Stimulated activated CD4-positive, alpha-beta T cell treated with anti-CD3 and anti-CD28 coated beads, Interleukin-12 subunit alpha, Interleukin-12 subunit beta, amount 100 ng/mL, for 48 hours (primary cell): ENCODE results near the gene KCNN3.

ENCODE experiments used
- DNase-seq, 3 donors: peaks; one replicate each; pipeline ENCODE4 v3.0.0-alpha.2; 2020; ENCODE audit warnings: low read depth in 2 of 3, low spot score in 1 of 3

The KCNN3 gene

DNA sequence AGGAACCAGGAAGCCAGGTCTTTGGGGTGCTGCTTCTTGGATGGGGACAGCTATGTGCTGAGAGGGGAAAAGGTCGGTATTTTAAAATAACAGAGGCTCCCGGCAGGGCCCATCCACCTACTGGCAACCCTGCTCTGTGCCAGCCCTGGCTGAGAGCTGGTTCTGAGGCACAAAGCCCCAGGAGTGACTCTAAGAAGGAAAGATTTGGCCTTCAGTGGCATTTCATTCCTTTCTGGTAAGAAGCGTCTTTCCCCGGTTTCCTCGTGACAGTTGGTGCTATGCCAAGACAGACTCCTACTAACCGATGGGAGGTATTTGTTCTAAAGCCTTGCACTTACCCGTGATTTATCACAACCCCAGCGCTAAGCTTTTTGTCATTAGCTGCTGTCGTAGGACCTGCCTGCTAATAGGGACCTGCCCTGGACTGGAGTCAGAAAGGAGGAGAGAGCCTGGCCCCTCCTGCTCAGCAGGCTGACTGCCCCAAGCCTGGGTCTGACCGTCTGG is 139.0 kb downstream of the KCNN3 start:
- no peak for DNase-seq

DNA sequence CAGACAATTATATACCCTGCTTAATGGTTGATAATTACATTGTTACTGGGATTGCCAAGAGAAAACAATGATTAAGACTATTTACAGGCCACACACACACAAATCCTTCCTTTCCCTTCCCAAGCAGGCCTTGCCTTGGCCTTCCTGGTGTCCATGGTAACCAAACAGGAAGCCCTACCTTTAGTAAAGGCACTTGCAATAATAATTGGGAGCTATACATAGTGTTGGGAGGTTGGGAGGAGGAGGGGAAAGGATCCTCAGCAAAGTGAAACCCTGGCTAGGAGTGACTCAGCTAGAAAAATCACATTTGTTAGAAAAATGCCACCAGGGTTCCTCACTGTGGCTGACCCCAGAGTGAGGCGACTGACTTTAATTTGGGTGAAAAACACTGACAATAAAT is 139.8 kb downstream of the KCNN3 start:
- DNase-seq: no peak

DNA sequence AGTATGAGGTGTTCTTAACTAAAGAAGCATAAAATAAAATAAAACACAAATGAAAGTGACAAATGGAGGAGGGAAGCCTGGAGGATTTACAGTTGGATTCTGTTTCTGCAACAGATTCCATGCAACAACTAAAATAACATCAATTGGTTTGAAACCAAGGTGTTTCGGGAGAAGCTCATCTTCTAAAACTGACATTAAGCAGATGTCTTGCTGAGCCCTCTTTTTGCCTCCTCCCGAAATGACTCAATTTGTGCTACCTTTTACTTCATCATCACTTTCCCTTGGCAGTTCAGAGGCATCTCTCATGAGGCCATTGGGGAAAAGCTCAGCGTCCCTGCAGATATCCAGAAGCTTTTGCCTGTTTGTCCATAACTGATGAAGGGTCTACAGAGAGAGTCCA is 140.5 kb downstream of the KCNN3 start:
- no peak for DNase-seq

DNA sequence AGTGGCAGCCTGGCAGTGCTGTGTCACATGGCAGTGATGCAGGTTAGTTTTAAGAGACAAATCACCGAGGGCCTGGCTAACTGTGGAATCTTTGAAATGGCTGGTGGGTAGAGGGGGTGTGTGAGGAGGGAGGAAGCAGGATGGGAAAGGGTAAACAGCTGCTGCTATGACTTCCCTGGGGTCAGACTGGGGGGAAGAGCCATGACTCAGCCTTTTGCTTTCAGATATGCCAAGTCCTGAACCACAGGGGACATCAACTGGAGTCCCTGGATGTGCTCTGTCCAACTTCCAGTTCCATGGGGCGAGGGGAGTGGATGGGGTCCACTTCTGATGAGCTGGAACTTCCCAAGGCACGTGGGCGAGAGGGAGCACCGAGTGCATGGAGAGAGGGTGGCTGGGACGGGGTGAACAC is 141.0 kb downstream of the KCNN3 start:
- DNase-seq: no peak

DNA sequence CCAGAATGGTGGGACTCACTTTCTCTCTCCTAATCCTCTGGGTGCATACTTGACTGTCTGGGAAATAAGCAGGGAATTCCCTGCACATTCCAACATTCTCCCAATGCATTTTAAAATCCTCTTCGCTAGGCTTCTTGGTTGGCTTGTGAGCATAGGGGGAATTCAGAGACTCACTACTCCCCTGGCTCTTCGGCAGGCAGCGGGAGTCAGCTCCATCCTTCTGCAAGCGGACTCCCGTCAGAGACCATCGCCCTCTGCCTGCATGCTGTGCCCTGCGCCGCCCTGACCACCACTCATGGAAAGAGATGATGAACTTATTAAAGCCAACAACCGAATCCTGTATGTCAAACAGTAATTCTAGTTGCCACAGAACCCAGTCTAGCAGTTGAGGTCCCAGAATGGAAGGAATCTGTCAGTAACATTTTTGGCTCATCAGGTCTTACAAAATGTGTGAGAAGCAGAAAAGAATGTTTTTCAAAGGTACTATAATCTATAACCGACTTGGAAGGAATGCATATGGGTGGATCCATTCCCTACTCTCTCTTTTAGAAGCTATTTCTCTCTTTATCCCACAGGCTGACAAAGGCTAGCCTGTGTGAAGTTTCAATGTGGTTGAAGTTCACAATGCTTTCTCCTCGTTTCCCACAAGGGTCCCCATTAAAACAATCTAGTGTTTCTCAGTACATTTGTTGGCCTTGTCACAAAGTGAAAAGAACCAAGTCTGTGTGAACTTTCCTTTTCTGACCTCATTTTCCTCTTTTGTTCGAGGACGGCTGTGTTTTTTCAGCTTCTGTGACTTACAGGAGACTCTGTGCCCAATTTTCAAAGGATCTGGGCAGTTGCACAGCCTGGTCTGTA is 143.0 kb downstream of the KCNN3 start:
- no peak for DNase-seq

DNA sequence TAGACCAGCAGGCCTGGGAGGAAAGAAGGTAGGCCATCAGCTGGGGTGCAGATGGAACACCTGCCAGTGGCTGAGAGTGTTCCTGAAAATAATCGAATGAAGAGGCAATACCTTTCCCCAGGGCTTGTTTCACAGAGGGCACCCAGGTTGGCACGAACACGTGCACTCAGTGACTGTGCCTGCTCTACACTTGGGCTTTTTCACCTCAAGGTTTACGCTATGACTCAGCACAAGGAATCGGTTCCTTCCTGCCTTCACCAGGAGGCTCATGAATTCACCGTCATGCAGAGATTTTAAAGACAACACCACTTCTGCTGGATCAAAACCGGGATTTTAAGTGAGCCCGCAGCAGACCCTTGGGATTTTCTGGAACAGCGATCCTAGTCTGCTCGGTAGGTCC is 143.6 kb downstream of the KCNN3 start:
- no peak for DNase-seq

DNA sequence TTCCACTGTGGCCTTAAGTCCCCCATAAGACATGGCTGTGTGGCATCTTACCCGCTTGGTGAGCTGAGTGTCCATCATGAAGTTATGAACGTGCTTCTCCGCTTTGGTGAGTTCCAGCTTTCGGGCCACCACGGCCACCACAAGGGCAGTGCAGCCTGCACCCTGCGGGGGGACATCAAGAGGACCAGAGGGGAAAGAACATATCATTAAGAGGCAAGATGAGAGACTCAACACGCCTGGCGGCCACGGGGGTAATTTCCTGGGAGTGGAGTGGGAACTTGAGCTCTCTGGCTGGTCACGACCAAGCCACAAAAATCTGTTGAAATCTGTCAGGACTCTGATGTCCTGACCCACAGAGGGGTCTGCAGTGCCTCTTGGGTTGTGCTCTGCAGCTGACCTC is 144.2 kb downstream of the KCNN3 start:
- DNase-seq: no peak

DNA sequence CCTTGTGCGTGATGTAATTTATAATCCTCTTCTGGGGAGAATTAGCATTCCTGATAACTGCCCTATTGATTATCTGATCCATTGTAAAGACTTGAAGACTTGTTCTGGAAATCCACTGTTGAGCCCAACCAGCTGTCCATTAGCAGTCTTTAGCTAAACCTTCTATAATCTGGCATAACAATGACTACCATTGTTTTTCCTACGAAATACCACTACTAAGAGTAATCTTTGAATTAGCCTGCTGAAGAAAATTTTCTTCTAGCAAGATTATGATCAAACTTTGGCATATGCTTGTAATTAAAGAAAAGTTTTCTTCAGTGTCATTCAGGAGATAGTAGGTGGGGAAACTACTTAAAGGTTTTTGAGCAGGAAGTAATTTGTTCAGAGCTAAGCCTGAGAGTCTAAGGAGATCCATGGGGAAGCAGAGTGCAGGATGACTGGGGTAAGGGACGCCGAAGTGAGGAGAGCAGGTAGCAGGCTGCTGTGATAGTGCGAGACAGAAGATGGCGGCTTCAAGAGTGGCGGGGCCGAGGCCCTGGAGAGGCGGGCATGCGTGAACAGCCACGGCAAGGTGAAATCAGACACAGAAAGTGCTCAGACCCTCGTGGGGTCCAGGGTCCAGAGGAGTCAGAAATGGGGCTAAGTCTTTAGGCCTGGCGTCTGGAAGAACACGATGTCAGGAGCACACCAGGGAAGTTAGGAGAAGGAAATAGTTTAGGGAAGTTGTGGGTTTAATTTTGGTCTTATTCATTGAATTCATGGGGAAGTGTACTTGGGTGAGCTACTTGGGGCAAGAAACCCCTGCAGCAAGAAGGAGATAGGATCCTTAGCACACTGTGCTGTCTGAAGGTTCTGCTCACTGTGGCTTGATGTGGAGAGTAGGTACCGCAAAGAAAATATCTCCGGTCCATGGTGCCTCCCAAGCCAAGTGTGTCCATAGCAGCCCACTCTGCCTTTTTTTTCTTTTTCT is 149.5 kb downstream of the KCNN3 start:
- DNase-seq: no peak

DNA sequence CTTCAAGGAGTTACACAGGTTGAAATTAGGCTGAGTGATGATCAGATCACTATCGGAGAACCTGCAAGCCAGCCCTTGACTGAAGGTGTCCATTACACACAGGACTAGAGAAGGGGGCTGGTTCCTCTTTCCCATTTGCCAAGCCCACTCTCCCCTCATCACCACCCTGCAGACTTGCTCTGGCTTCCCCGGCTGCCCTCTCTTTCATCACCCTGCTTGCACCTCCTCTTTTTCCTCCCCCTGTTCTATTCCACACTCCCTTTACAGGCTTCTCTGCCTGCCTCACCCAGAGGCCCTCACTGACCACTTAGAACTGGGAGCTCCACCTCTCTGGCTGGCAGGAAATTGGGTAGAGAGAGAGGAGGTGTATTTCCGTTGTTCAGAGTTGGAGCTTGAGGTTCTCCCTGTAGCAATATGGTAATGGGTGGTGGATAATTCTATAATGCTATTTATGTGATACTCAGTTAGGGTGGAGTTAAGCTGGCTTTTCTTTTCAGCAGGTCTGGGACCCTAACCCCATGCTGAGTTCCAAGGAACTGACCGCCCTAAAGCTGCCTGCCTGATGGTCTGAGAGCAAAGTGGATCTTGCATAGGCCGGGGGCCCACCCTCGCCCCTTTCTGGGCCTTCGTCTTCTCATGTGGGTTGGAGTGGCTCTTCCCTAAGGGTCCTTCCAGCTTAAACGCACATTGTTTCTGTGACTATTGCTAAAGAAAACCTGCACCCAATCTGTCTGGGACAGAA is 150.3 kb downstream of the KCNN3 start:
- DNase-seq: no peak

DNA sequence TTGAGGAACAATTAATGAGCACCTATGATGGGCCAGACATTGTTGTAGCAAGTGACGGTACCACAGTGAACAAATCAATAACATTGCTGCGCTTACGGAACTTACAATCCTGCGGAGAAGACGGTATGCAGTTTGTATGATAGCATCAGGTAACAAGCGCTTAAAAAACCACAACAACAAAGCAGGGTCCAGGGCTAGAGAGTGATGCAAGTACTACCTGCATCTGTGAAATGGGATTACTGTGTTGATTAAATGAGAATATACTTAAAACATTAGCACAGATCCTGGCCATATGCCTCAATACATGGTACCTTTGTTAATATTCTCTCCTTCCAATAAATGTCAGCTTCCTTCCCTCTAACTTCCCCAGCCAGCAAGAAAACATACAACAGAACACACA is 151.5 kb downstream of the KCNN3 start:
- no peak for DNase-seq

DNA sequence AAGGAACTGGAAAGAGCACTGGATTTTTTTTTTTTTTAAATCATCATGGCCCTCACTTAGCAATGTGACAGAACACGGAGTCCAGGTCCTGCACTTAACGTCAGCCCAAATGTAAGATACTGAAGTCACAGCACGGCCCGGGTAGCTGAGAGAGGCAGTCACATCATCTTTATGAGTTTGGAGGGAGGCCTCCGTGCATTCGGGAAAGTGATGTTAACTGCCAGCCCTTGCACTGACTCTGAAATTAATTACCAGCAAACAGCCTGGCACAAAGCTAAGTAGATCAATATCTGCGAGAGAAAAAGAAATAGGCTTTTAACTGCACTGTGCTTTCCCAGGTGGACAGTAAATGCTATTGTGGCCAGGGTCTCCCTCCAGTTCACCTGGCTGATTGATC is 152.6 kb downstream of the KCNN3 start:
- no peak for DNase-seq

DNA sequence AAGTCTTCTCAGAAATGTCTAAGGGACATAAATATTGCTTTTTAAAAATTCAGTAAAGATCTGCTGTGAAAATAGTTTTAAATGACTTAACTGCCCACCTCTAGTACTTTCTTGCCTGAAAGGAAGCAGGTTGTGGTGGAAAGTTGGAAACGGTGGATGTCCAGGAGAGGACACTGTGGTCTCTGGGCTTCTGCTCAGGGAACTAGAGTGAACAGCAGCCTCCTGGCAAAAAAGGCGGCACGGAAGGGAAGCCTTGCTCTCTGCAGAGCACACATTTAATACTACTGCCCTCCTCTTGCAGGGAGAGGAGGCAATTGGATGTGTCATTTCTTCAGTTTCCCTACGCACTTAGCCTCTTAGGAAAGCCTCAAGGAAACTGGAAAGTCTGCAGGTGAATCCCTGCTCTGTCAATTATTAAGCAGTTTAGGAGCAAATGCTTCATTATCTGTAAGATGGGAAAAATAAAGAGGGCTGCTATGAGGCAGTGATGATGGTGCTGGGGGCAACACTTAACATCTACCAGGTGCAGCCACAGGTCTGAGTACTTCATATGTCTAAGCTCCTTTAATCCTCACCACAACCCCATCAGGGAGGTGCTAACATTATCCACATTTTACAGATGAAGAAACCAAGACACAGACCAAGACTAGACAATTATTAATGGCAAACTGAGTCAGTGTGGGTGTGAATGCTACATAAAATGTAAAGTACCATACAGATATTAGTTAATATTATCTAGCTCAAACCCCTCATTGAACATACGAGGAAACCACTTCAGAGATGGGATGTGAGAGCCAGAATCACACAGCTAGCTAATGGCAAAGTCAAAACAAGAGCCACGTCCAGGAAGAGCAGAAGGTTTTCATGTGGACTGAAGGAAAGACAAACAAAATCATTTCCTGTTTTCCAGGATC is 153.2 kb downstream of the KCNN3 start:
- no peak for DNase-seq

DNA sequence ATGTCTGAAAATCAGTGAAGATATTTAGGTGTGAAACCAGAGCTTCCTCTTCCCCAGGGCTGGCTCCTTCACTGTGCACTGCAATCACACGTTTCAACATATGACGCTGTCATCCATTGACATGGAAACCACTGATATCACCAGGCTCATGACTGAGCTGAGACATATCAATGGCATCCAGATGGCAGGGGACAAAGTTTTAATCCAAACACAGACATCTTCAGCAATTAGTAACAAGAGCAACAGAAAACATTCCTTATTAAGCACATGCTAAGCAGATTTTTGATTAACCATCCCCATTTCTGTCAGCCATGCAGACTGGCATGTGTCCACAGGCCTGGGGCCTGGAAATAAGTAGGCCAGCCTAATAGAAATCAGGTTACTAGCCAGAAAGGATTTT is 154.1 kb downstream of the KCNN3 start:
- DNase-seq: no peak

DNA sequence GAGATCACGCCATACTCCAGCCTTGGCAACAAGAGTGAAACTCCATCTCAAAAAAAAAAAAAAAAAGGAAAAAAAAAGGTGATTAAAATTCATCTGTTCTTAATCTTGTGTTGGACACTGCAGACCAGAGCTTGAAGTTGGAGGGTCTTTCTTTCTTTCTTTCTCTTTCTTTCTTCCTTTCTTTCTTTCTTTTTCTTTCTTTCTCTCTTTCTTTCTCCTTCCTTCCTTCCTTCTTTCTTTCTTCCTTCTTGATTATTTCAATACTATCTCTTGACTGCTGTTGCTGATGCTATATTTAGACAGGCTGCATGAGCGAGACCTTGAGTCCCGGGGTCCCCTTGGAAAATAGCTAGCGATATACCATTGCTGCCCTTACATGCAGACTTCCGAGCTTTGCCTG is 154.7 kb downstream of the KCNN3 start:
- no peak for DNase-seq

DNA sequence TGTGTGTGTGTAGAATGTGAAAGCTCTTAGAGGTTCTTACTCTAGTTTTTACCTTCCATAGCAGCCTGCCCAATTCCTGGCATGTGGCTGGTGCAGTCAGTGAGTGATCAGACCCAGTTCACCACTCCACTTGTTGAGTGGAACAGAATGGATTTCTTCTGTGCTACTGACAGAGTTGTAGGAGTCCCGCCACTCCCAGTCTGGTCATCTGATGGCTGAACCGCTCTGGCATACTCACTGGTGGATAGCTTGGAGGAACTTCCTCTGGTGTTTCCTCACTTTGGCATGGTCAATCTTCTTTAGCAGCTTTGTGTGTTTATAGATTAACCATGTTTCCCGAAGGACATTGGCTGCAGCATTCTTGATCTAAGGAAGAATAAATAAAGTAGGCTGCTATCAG is 155.4 kb downstream of the KCNN3 start:
- DNase-seq: no peak

DNA sequence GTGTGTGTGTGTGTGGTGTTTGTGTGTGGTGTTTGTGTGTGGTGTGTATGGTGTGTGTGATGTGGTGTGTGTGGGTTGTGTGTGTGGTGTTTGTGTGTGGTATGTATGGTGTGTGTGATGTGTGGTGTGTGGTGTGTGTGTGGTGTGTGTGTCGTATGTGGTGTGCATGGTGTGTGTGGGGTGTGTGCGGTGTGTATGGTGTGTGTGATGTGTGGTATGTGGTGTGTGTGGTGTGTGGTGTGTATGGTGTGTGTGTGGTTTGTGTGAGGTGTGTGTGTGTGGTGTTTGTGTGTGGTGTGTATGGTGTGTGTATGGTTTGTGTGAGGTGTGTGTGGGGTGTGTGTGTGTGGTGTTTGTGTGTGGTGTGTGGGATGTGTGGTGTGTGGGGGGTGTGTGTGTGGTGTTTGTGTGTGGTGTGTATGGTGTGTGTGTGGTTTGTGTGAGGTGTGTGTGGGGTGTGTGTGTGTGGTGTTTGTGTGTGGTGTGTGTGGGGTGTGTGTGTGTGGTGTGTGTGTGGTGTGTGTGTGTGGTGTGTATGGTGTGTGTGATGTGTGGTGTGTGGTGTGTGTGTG is 155.9 kb downstream of the KCNN3 start:
- DNase-seq: no peak

DNA sequence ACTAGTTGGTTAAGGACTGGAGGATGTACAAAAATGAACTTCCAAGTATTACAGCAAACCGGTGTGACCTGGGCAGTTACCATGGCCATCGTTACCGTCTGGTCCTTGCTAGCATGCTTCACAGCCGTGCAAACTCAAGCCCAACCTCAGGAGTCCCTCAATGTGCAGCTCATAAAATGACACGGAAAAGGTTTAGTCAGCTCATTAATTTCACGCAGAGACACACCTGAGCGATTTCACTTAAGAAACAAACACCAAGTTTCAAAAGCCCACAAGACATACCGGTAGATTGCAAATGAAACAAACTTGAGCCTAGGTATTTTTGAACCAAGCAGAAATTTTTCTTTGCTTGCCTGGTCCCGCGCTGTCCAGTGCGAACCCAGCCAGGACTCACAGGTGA is 157.1 kb downstream of the KCNN3 start:
- no peak for DNase-seq

DNA sequence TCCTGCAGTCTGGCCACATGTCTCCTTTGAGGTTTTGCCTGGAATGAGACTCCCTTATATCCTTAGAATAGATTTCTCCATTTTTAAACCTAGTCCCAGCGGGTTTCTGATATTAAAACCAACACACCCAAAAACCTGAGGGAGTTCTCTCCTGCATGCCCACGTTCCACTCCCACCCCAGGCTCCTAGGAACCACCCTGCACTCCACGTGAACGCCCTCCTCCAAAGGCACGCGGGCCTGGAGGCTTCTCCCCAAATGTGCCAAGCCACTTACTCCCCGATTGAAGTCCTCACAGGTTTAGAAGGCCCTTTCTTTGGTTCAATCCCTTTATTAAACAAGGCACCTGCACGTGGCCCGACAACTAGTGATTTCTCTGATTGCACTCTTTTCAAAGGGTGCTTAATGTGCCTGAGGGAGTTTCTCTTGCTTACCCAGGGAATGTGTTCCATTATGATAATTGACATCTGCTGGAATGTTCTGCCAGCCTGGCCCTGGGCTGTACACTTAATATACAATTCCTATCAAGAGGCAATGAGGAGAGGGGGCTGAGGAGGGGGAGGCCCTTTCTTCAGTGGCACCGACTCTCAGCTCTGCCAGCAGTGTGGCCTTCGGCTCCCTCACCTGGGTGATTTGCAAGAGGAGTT is 157.8 kb downstream of the KCNN3 start:
- DNase-seq: no peak

DNA sequence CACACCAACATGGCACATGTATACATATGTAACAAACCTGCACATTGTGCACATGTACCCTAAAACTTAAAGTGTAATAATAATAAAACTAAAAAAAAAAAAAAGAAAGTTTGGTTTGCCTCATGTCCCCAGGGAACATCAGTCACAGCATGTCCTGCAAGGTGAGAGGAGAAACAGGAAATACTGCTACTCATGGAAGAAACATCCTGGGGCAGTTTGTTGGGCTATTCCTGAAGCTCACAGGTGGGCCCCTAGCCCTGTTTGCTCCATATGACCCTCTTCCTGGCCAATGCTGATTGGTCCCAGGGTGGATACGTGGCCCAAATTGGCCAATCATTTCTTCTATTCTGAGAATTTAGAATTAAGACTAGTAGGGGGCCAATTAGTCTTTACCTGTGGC is 158.7 kb downstream of the KCNN3 start:
- DNase-seq: no peak
